Coronary artery (tissue), 2 donors: Measurements from ENCODE around the gene EPHA1.

Experiments used
- DNase-seq: peaks from one replicate; pipeline ENCODE4 v3.0.0-alpha.2; 2017; ENCODE audit warnings: low spot score
- H3K27ac ChIP-seq, 2 donors: fragments of 200-600 bp; sonication (generic); one replicate each; pipeline ENCODE4 v1.5.1; 2016 to 2019
- H3K4me3 ChIP-seq: fragments of 200-600 bp; sonication (generic); 2 replicates; pipeline ENCODE4 v1.5.1; 2016; ENCODE audit warnings: mild to moderate bottlenecking, moderate library complexity
- CTCF ChIP-seq: fragments of 200-600 bp; sonication (generic); IDR thresholded peaks from one replicate; pipeline ENCODE4 v1.5.1; 2019; ENCODE audit warnings: antibody characterized with exemption

The EPHA1 gene

GRCh38 chr7:143358626-143359025, 50.0 kb downstream of the EPHA1 start:
- no peak overlapping the region for H3K4me3 ChIP-seq
- DNase-seq = no peak
- H3K27ac ChIP-seq = no peak overlapping the region
- no peak for TF ChIP-seq CTCF

- no peak for TF ChIP-seq CTCF
- H3K27ac ChIP-seq = no peak overlapping the region
- no peak for DNase-seq
- no peak overlapping the region for H3K4me3 ChIP-seq
Observed at GRCh38 chr7:143356414-143357050, 52.1 kb downstream of the EPHA1 start.

DNA sequence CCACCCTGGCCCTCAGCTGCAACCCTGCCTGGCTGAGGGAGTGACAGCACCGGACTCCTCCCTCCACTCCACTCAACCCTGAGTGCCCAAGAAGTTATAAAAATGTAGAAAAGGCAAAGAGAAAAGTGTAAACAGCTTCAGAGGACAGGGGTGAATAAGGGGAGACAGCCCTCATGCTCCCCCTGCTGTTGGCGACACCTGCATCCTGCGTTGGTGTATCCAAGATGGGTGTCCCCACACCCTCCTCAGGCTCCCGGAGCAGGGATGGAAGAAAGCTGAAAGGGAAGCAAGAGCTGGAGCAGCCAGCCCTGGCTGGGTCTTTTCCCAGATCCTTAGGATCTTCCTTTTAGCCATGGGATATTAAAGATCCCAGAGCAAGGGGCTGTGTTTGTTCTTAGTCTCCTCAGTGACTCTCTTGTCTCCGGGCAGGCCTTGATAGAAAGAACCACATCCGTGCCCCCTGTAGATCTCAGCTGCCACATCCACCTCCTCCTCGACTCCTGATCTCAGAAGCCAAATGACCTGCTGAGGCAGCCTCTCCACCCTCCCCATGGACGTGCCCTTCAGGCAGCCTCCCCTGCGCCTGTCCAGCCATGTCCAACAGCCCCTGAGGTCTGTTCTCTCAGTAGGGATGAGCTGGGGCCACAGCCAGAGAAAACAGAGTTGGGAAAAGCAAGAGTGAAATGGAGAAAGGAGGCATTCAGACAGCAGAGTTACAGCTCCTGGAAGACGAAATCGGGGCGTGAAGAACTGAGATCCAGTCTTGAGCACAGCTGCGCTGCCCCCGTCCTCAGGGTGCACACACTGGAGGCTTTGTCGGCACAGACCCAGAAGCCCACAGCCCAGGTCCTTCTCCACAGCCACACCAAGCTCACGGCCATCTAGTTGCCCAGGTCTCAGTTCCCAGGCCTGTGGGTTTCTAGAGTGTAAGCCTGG, 52.9 kb downstream of the EPHA1 start:
- DNase-seq = no peak
- no peak for TF ChIP-seq CTCF
- Histone ChIP-seq H3K4me3 (no peak overlapping the region), H3K27ac (no peak overlapping the region)

- DNase-seq = no peak
- TF ChIP-seq CTCF = no peak
Observed at GRCh38 chr7:143354965-143355364, 53.7 kb downstream of the EPHA1 start.

GRCh38 chr7:143354376-143354775, 54.3 kb downstream of the EPHA1 start:
- DNase-seq = no peak
- no peak overlapping the region for H3K4me3 ChIP-seq
- no peak overlapping the region for H3K27ac ChIP-seq
- no peak for TF ChIP-seq CTCF

More at GRCh38 chr7:143354965-143355364, 53.7 kb downstream of the EPHA1 start:
- Histone ChIP-seq H3K4me3 (no peak overlapping the region), H3K27ac (no peak overlapping the region)

GRCh38 chr7:143352531-143353002, 56.1 kb downstream of the EPHA1 start:
- TF ChIP-seq CTCF = no peak
- no peak for DNase-seq
- H3K4me3 ChIP-seq = no peak overlapping the region
- H3K27ac ChIP-seq = no peak overlapping the region
